GM12878 (cell line): ENCODE results near the gene NKAIN4.

ENCODE experiments used
- EZH2 ChIP-seq: IDR thresholded peaks from 2 replicates; pipeline ENCODE4 v1.6.1; 2012; ENCODE audit warnings: low read depth, mild to moderate bottlenecking, control low read depth, inconsistent platforms, low read length, borderline replicate concordance; ENCODE audit not compliant: control insufficient read depth
- ZBED1 ChIP-seq: IDR thresholded peaks from 2 replicates; pipeline ENCODE4 v1.6.1; 2016; ENCODE audit warnings: borderline replicate concordance

DNA sequence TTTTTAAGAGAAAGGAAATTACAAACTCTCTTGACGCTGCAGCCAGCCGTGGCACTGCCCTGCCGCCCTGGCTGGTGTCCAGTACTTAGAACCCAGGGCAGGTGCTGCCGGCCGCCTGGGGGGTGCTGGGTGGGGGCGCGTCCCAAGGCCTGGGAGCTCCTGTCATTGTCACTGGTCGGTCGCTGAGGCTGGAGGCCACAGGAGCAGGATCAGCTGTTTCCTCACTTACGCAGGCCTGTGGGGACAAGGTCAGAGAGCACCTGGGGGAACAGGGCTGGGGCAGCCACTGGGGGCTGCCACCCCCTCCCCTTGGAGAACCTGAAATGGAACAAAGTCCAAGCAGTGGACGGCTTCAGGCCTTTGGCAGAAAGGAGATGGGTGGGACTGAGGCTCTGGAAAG is 13.0 kb downstream of the NKAIN4 start:
- TF ChIP-seq ZBED1: no peak
- no peak for TF ChIP-seq EZH2
